Ascending aorta (tissue), 2 donors: Measurements from ENCODE around the gene TEX264. TPM values are rescaled to one million over a fixed set of nuclear protein-coding genes. Genes with fewer than 3 reads are reported as not detected.
A peak's percentile ranks its signal among the peaks of the same experiment; 100 is the strongest.

Experiments used
- DNase-seq, 2 donors: peaks; one replicate each; pipeline ENCODE4 v3.0.0-alpha.2; 2019; ENCODE audit warnings: low spot score in 2 of 2
- H3K27ac ChIP-seq, 2 donors: fragments of 200-600 bp; sonication (generic); one replicate each; pipeline ENCODE4 v1.5.1; 2016 to 2017; ENCODE audit warnings: mild to moderate bottlenecking in 1 of 2
- H3K27me3 ChIP-seq: fragments of 200-600 bp; sonication (generic); one replicate; pipeline ENCODE4 v1.5.1; 2017
- H3K36me3 ChIP-seq, 2 donors: fragments of 200-600 bp; sonication (generic); one replicate each; pipeline ENCODE4 v1.5.1; 2016
- H3K4me1 ChIP-seq, 2 donors: fragments of 200-600 bp; sonication (generic); one replicate each; pipeline ENCODE4 v1.5.1; 2016 to 2017; ENCODE audit warnings: mild to moderate bottlenecking in 1 of 2
- H3K4me3 ChIP-seq, 2 donors: fragments of 200-600 bp; sonication (generic); one replicate each; pipeline ENCODE4 v1.5.1; 2016 to 2017; ENCODE audit warnings: mild to moderate bottlenecking in 1 of 2
- H3K9me3 ChIP-seq, 2 donors: fragments of 200-600 bp; sonication (generic); one replicate each; pipeline ENCODE4 v1.5.1; 2016
- intact Hi-C: fragments of 100-400 bp; cut with DNase I; formaldehyde crosslinking; loops from one replicate; pipeline ENCODE4 v1.15.1; 2023
- total RNA-seq: library from RNA; depleted of rRNA; stranded (reverse); fragments of >200 nt; gene quantifications from one replicate; pipeline ENCODE4 v1.1.0, GENCODE V29; 2016
- TF ChIP-seq, protein P1 (sequence below), 3 experiments: fragments of 200-600 bp in 2 of 3; fragments of 450-650 bp in 1 of 3; sonication (generic) in 2 of 3; IDR thresholded peaks; one replicate each; pipeline ENCODE4 v1.5.1; 2016 to 2019; ENCODE audit warnings: antibody characterized with exemption in 3 of 3, mild to moderate bottlenecking in 1 of 3, moderate library complexity in 1 of 3

The TEX264 gene
- total RNA-seq, 1 donor from 2014 or later = 69.1 TPM

- H3K4me1 ChIP-seq = no peaks in the 10 kb centered on the region
- H3K9me3 ChIP-seq = no peaks in the 10 kb centered on the region
- intact Hi-C loops = no loop called here
- no peak overlapping the region for H3K4me3 ChIP-seq
- TF ChIP-seq, protein P1, sequence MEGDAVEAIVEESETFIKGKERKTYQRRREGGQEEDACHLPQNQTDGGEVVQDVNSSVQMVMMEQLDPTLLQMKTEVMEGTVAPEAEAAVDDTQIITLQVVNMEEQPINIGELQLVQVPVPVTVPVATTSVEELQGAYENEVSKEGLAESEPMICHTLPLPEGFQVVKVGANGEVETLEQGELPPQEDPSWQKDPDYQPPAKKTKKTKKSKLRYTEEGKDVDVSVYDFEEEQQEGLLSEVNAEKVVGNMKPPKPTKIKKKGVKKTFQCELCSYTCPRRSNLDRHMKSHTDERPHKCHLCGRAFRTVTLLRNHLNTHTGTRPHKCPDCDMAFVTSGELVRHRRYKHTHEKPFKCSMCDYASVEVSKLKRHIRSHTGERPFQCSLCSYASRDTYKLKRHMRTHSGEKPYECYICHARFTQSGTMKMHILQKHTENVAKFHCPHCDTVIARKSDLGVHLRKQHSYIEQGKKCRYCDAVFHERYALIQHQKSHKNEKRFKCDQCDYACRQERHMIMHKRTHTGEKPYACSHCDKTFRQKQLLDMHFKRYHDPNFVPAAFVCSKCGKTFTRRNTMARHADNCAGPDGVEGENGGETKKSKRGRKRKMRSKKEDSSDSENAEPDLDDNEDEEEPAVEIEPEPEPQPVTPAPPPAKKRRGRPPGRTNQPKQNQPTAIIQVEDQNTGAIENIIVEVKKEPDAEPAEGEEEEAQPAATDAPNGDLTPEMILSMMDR (IDR thresholded peaks at IDR 0.05) = no peak
- peaks cover 45 to 72% of the 10 kb centered on the region in 2 donors for H3K36me3 ChIP-seq
- H3K27me3 ChIP-seq = no peaks in the 10 kb centered on the region
- DNase-seq = no peak
- H3K27ac ChIP-seq = no peak overlapping the region
Measured at GRCh38 chr3:51659942-51660341, 11.1 kb upstream of the TEX264 start.

DNA sequence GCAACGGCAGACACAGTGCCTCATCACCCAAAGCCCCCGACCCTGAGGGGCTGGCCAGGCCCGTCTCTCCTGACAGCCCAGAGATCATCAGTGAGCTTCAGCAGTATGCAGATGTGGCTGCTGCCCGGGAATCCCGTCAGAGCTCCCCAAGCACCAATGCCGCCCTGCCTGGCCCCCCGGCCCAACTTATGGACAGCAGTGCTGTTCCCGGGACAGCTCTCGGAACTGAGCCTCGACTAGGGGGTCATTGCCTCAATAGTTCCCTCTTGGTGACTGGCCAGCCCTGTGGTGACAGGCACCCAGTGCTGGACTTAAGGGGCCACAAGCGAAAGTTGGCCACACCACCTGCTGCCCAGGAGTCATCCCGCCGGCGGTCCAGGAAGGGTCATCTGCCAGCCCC lies 8.6 kb upstream of the TEX264 start:
- H3K27ac ChIP-seq = no peak overlapping the region
- DNase-seq = no peak
- no peaks in the 10 kb centered on the region for H3K4me1 ChIP-seq
- H3K27me3 ChIP-seq = no peaks in the 10 kb centered on the region
- no peak overlapping the region for H3K4me3 ChIP-seq
- peaks cover 30 to 58% of the 10 kb centered on the region in 2 donors for H3K36me3 ChIP-seq
- TF ChIP-seq, protein P1 (IDR thresholded peaks at IDR 0.05) = no peak
- intact Hi-C loops = no loop called here
- no peaks in the 10 kb centered on the region for H3K9me3 ChIP-seq

DNA sequence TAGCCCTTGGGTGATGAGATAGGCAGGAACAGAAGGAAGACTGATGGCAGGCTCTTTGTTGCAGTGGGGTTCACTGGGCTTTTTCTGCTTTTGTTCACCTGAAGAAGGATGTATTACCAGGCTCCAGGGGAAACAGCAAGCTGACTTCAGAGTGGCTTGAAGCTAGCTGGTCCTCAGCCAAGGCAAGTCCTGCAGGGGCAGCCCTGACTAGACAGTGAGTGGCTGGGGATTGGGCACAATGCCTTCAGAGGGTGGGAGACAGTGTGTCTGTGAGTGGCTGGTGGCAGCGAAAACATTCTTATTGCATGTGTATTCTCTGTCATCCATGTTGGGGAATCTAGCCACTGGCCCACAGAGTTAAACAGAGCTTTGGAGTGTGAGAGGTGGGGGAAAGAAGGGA lies 2.3 kb upstream of the TEX264 start:
- intact Hi-C loops = loop anchor here (1.0 kb wide), 1 partner anchor 166 kb away; no protein-coding TSS in a partner anchor
- TF ChIP-seq, protein P1 (IDR thresholded peaks at IDR 0.05) = no peak
- peaks cover 5 to 14% of the 10 kb centered on the region in 2 donors for H3K4me1 ChIP-seq

GRCh38 chr3:51669241-51670052 lies 1.6 kb upstream of the TEX264 start:
- intact Hi-C loops = loop anchor here (1.0 to 2.0 kb wide), 3 partner anchors 167 to 1103 kb away; partner anchors contain the start of genes C3orf18 and MANF
- Histone ChIP-seq H3K9me3 (no peaks in the 10 kb centered on the region), H3K27me3 (no peaks in the 10 kb centered on the region), H3K4me1 (peaks cover 5 to 14% of the 10 kb centered on the region in 2 donors), H3K36me3 (peaks cover 0 to 1% of the 10 kb centered on the region in 2 donors), H3K27ac (no peak overlapping the region), H3K4me3 (no peak overlapping the region)
- peak; percentile 40 to 93 for DNase-seq
- TF ChIP-seq, protein P1 (IDR thresholded peaks at IDR 0.05) = peak; percentile 78 to 94 (median 91)

More for the DNA sequence above, 2.3 kb upstream of the TEX264 start:
- peaks cover 0 to under 1% of the 10 kb centered on the region in 2 donors for H3K36me3 ChIP-seq
- H3K9me3 ChIP-seq = no peaks in the 10 kb centered on the region
- no peak for DNase-seq
- H3K4me3 ChIP-seq = no peak overlapping the region
- no peaks in the 10 kb centered on the region for H3K27me3 ChIP-seq
- H3K27ac ChIP-seq = no peak overlapping the region

GRCh38 chr3:51670053-51670822 lies 814 bp upstream of the TEX264 start:
- no peaks in the 10 kb centered on the region for H3K9me3 ChIP-seq
- H3K27me3 ChIP-seq = no peaks in the 10 kb centered on the region
- H3K27ac ChIP-seq = peak overlapping the region; percentile 83 to 89
- H3K4me1 ChIP-seq = peaks cover 5 to 14% of the 10 kb centered on the region in 2 donors
- peak overlapping the region; percentile 88 to 91 for H3K4me3 ChIP-seq
- DNase-seq = peak in 1 of 2 donors; percentile 62
- intact Hi-C loops = loop anchor here (2.0 kb wide), 2 partner anchors 285 to 1103 kb away; partner anchors contain the start of genes C3orf18 and MANF
- TF ChIP-seq, protein P1 (IDR thresholded peaks at IDR 0.05) = no peak
- H3K36me3 ChIP-seq = peaks cover 0 to 7% of the 10 kb centered on the region in 2 donors
